ENCODE measurements around the gene CCDC170. TPM values are rescaled to one million over a fixed set of nuclear protein-coding genes. Genes with fewer than 3 reads are reported as not detected.

Gene CCDC170
- total RNA-seq, 2 experiments from 2014 or later, result not detected

Other genes with a start within 250 kb of the CCDC170 start
- 10 to 100 TPM; 20.8 to 22.2 TPM for gene ZBTB2, start 102.5 kb upstream of the CCDC170 start, total RNA-seq
- 10 to 100 TPM; 25.5 to 26.5 TPM for gene RMND1, start 41.9 kb upstream of the CCDC170 start, total RNA-seq